Upper lobe of left lung (tissue), 4 donors: ENCODE data around the gene C1GALT1C1L.

Experiments
- CTCF ChIP-seq, 6 experiments: fragments of 450-650 bp in 4 of 6; fragments of 200-600 bp in 2 of 6; sonication (generic) in 2 of 6; IDR thresholded peaks; one replicate each; pipeline ENCODE4 v1.5.1; 2016 to 2019; ENCODE audit warnings: antibody characterized with exemption in 6 of 6
- POLR2A ChIP-seq, 4 donors: fragments of 450-650 bp; IDR thresholded peaks; one replicate each; pipeline ENCODE4 v1.5.1; 2016 to 2017; ENCODE audit warnings: antibody characterized with exemption in 4 of 4, mild to moderate bottlenecking in 2 of 4
- POLR2AphosphoS5 ChIP-seq, 2 donors: sonication (generic); formaldehyde crosslinking; IDR thresholded peaks; one replicate each; pipeline ENCODE4 v1.5.1; 2017; ENCODE audit warnings: antibody characterized with exemption in 2 of 2

GRCh38 chr2:43634604-43635306, 41.5 kb downstream of the C1GALT1C1L start:
- TF ChIP-seq POLR2A (IDR thresholded peaks at IDR 0.05) (no peak), CTCF (IDR thresholded peaks at IDR 0.05) (no peak), POLR2AphosphoS5 (IDR thresholded peaks at IDR 0.05) (no peak)
